ENCODE measurements around the gene KIF26B. TPM values are rescaled to one million over a fixed set of nuclear protein-coding genes. Genes with fewer than 3 reads are reported as not detected.

The KIF26B gene
- total and polyA plus RNA-seq, 2 experiments from 2014 or later: 0.03 to 0.76 TPM

DNA sequence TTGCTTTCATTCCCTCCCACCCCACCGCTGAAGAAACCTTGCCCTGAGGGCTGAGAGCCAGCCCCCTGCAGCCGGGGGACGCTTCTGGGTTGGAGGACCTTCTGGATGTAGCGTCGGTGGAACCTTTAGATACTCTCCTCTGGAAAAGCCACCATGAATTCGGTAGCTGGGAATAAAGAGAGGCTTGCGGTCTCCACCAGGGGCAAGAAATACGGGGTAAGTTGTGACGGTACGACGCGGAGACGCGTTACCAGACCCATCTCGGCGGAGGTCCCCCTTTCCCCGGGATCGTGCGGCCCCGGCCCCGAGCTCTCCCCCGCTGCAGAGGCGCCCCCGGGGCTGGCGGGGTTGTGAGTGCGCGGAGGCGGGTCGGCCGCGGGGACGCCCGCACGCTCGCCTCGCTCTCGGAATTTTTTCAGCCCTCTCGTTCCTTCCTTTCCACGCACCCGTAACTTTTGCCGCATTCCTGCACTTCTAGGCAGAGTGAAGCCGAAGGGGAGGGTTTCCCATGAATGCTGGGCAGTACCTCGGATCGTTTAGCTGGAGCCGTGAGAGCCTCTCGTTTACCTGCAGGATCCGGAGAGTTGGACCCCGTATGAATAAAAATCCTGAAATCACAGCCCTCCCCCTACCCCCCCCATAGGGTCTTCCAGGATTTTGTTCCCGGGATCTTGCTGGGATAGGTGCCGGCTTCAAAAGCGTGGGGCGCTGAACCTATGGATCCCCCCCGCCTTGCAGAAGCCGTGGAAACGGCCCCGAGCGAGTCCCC is 671 bp downstream of the KIF26B start:
- ATAC-seq (peak; percentile 16), DNase-seq (ENCODE audit: low spot score) (peak; percentile 60)
- no peaks in the 10 kb centered on the region for H3K36me3 Mint-ChIP-seq (ENCODE audit: low read depth)
- peaks cover 6% of the 10 kb centered on the region for H3K4me1 Mint-ChIP-seq
- peaks cover 5% of the 10 kb centered on the region; the same call in 1 of the 2 replicates for H3F3A ChIP-seq (replicated peaks; ENCODE audit: low read depth)
- peaks cover 45% of the 10 kb centered on the region for H3K27me3 Mint-ChIP-seq (ENCODE audit: insufficient read depth, low read depth, poor library complexity)
- peak overlapping the region; percentile 77 for H3K4me3 Mint-ChIP-seq
- TF ChIP-seq POLR2AphosphoS5 (IDR thresholded peaks at IDR 0.05; ENCODE audit: low read depth): no peak
- peak; percentile 62 for TF ChIP-seq EZH2 (IDR thresholded peaks at IDR 0.05; ENCODE audit: low read depth, unreplicated experiment)
- no peaks in the 10 kb centered on the region for H3K36me3 ChIP-seq (ENCODE audit: insufficient read depth)
- H4K20me1 ChIP-seq (replicated peaks; ENCODE audit: insufficient read depth): no peaks in the 10 kb centered on the region
- peak overlapping the region; percentile 94 for H3K4me2 ChIP-seq
- H3K79me2 ChIP-seq (replicated peaks; ENCODE audit: insufficient read depth): no peaks in the 10 kb centered on the region
- peak overlapping the region; percentile 80 for H3K4me3 ChIP-seq
- H3K9me2 ChIP-seq (ENCODE audit: insufficient read depth): no peaks in the 10 kb centered on the region
- H3K27me3 ChIP-seq (ENCODE audit: insufficient read depth): peaks cover 72% of the 10 kb centered on the region
- no peak overlapping the region for H3K27ac Mint-ChIP-seq
- H3K4me1 ChIP-seq (ENCODE audit: insufficient read depth): no peaks in the 10 kb centered on the region; the same call in 1 of the 2 replicates
- H3K9me3 Mint-ChIP-seq: no peaks in the 10 kb centered on the region; the same call in 2 of the 3 replicates
- H2AFZ ChIP-seq: peak overlapping the region; percentile 86
- no peak overlapping the region for H3K27ac ChIP-seq (ENCODE audit: low read depth)

DNA sequence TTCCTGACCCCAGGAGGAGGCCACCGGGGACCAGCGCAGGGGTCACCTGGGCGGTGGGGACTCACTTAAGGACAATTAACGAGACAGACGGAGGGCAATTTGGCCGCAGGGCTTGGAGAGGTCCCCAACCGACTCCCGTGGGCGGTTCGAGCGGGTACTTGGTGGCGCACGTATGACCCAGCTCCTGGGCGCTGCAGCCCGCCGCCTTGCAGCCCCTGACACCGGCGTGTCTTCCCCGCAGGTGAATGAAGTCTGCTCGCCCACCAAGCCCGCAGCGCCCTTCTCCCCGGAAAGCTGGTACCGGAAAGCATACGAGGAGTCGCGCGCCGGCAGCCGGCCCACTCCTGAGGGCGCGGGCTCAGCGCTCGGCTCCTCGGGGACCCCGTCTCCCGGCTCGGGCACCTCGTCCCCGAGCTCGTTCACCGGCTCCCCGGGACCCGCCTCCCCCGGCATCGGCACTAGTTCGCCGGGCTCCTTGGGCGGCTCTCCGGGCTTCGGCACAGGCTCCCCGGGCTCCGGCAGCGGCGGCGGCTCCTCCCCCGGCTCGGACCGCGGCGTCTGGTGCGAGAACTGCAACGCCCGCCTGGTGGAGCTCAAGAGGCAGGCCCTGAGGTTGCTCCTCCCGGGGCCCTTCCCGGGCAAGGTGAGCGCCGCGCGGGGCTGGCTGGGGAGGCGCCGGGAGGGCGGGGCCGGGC is 1.4 kb downstream of the KIF26B start:
- peaks cover 5% of the 10 kb centered on the region; the same call in 1 of the 2 replicates for H3F3A ChIP-seq (replicated peaks; ENCODE audit: low read depth)
- H3K27ac Mint-ChIP-seq: no peak overlapping the region
- peak overlapping the region; percentile 80 for H3K4me3 ChIP-seq
- no peaks in the 10 kb centered on the region for H3K36me3 Mint-ChIP-seq (ENCODE audit: low read depth)
- ATAC-seq (peak; percentile 77), DNase-seq (ENCODE audit: low spot score) (peak; percentile 94)
- no peaks in the 10 kb centered on the region for H3K79me2 ChIP-seq (replicated peaks; ENCODE audit: insufficient read depth)
- no peak for TF ChIP-seq EZH2 (IDR thresholded peaks at IDR 0.05; ENCODE audit: low read depth, unreplicated experiment)
- TF ChIP-seq ZNF331 (CRISPR knock-in tag; IDR thresholded peaks at IDR 0.05; ENCODE audit: low read depth): no peak
- TF ChIP-seq POLR2AphosphoS5 (IDR thresholded peaks at IDR 0.05; ENCODE audit: low read depth): no peak
- TF ChIP-seq, protein P1, sequence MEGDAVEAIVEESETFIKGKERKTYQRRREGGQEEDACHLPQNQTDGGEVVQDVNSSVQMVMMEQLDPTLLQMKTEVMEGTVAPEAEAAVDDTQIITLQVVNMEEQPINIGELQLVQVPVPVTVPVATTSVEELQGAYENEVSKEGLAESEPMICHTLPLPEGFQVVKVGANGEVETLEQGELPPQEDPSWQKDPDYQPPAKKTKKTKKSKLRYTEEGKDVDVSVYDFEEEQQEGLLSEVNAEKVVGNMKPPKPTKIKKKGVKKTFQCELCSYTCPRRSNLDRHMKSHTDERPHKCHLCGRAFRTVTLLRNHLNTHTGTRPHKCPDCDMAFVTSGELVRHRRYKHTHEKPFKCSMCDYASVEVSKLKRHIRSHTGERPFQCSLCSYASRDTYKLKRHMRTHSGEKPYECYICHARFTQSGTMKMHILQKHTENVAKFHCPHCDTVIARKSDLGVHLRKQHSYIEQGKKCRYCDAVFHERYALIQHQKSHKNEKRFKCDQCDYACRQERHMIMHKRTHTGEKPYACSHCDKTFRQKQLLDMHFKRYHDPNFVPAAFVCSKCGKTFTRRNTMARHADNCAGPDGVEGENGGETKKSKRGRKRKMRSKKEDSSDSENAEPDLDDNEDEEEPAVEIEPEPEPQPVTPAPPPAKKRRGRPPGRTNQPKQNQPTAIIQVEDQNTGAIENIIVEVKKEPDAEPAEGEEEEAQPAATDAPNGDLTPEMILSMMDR (conservative IDR thresholded peaks at IDR 0.05; ENCODE audit: low read depth in 2 of 2): peak; percentile 50 to 81; a peak in 3 of 4 replicates
- TF ChIP-seq JUNB (IDR thresholded peaks at IDR 0.05; ENCODE audit: unreplicated experiment): no peak
- no peak for TF ChIP-seq EZH2phosphoT487 (IDR thresholded peaks at IDR 0.05; ENCODE audit: unreplicated experiment)
- TF ChIP-seq ZNF114 (CRISPR knock-in tag; IDR thresholded peaks at IDR 0.05): no peak
- H3K4me1 ChIP-seq (ENCODE audit: insufficient read depth): no peaks in the 10 kb centered on the region; the same call in 1 of the 2 replicates
- H3K27me3 ChIP-seq (ENCODE audit: insufficient read depth): peaks cover 69% of the 10 kb centered on the region
- H3K9me2 ChIP-seq (ENCODE audit: insufficient read depth): no peaks in the 10 kb centered on the region
- no peaks in the 10 kb centered on the region for H4K20me1 ChIP-seq (replicated peaks; ENCODE audit: insufficient read depth)
- no peaks in the 10 kb centered on the region for H3K36me3 ChIP-seq (ENCODE audit: insufficient read depth)
- no peaks in the 10 kb centered on the region; the same call in 2 of the 3 replicates for H3K9me3 Mint-ChIP-seq
- peak overlapping the region; percentile 77 for H3K4me3 Mint-ChIP-seq
- peak overlapping the region; percentile 94 for H3K4me2 ChIP-seq
- no peak overlapping the region for H3K27ac ChIP-seq (ENCODE audit: low read depth)
- peaks cover 44% of the 10 kb centered on the region for H3K27me3 Mint-ChIP-seq (ENCODE audit: insufficient read depth, low read depth, poor library complexity)
- H2AFZ ChIP-seq: peak overlapping the region; percentile 95
- peaks cover 6% of the 10 kb centered on the region for H3K4me1 Mint-ChIP-seq
